ENCODE measurements around the gene IQCN.
A peak's percentile ranks its signal among the peaks of the same experiment; 100 is the strongest.

DNA sequence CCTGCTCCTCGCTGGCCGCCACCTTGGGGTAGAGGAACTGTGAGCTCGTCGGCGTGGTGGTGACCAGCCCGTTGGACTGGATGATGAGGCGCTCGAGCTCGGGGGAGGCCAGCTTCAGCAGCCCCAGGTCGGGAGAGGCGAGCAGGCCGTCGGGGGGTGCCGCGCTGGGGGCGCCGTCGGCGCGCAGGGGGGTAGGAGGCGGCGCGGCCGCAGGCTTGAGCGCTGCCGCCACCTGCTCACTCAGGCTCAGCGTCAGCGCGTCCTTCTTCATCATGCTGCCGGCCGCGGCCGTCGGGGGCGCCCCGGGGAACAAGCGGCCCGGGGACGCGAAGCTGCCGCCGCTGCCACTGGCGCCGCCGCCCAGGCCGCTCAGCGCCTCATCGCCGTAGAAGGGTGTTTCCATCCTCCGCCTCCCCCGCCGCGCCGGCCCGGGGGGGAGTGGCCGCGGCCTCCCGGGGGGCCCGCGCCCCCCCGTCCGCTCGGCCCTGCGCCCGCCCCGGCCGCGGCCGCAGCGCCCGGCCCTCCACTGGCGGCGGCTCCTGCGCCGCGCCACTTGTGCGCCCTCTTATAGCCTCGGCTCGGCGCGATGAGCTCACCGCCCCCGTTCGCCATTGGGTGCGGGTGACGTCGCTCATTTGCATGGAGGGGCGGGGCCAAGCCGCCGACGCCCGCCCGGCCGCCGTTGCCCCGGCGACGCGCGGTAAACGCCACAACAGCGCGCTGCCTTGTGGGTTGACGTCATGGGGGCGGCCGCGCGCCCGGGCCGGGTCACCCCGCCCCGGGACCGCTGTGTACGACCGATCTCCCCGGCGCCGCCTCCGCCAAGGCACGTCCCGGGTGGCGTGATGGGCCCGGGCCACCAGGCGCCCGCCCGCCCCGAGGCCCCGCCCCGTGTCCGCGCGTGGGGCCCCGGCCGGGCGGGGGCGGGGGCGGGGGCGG lies 7.1 kb upstream of the IQCN start, which contains the start of gene JUND:
- TF ChIP-seq EP300 (IDR thresholded peaks at IDR 0.05) (peak in 3 of 4 donors; percentile 42 to 85 (median 83)), POLR2A (IDR thresholded peaks at IDR 0.05) (peak; percentile 7 to 34)
- TF ChIP-seq, protein P1, sequence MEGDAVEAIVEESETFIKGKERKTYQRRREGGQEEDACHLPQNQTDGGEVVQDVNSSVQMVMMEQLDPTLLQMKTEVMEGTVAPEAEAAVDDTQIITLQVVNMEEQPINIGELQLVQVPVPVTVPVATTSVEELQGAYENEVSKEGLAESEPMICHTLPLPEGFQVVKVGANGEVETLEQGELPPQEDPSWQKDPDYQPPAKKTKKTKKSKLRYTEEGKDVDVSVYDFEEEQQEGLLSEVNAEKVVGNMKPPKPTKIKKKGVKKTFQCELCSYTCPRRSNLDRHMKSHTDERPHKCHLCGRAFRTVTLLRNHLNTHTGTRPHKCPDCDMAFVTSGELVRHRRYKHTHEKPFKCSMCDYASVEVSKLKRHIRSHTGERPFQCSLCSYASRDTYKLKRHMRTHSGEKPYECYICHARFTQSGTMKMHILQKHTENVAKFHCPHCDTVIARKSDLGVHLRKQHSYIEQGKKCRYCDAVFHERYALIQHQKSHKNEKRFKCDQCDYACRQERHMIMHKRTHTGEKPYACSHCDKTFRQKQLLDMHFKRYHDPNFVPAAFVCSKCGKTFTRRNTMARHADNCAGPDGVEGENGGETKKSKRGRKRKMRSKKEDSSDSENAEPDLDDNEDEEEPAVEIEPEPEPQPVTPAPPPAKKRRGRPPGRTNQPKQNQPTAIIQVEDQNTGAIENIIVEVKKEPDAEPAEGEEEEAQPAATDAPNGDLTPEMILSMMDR (IDR thresholded peaks at IDR 0.05), result no peak

All from sigmoid colon (tissue), 4 donors.